Choroid plexus epithelial cell (primary cell): ENCODE data around the gene NCKAP5.
A peak's percentile ranks its signal among the peaks of the same experiment; 100 is the strongest.
"Not testable (repeated sequence)": the region's sequence is repeated elsewhere in the genome, so short reads cannot be mapped to it uniquely, and the experiment has no call there.

Experiments
- DNase-seq: peaks from one replicate; pipeline ENCODE4 v3.0.0-alpha.2; 2010; ENCODE audit warnings: low read depth
- H3K4me3 ChIP-seq: 2 replicates; pipeline ENCODE4 v1.5.1; 2011; ENCODE audit warnings: low read depth, mild to moderate bottlenecking, control low read depth, low read length, moderate library complexity
- CTCF ChIP-seq: conservative IDR thresholded peaks from 2 replicates; pipeline ENCODE4 v1.5.1; 2011; ENCODE audit warnings: low read depth, mild to moderate bottlenecking, control low read depth, inconsistent platforms, low read length, moderate library complexity

NCKAP5 gene

GRCh38 chr2:132720393-132720792, 847.9 kb downstream of the NCKAP5 start:
- TF ChIP-seq CTCF = no peak
- no peak for DNase-seq

GRCh38 chr2:132719480-132719879, 848.8 kb downstream of the NCKAP5 start:
- DNase-seq = no peak
- H3K4me3 ChIP-seq = no peak overlapping the region
- TF ChIP-seq CTCF = no peak

More at GRCh38 chr2:132720393-132720792, 847.9 kb downstream of the NCKAP5 start:
- H3K4me3 ChIP-seq = no peak overlapping the region

GRCh38 chr2:132716954-132717353, 851.3 kb downstream of the NCKAP5 start:
- no peak for TF ChIP-seq CTCF
- H3K4me3 ChIP-seq = no peak overlapping the region
- DNase-seq = no peak

GRCh38 chr2:132715386-132716351, 852.6 kb downstream of the NCKAP5 start:
- H3K4me3 ChIP-seq = no peak overlapping the region
- no peak for DNase-seq
- TF ChIP-seq CTCF = no peak

- H3K4me3 ChIP-seq = no peak overlapping the region
- DNase-seq = peak; percentile 8
- TF ChIP-seq CTCF = no peak
Observed at GRCh38 chr2:132703396-132703795, 864.9 kb downstream of the NCKAP5 start.

GRCh38 chr2:132701810-132702209, 866.5 kb downstream of the NCKAP5 start:
- no peak for DNase-seq

GRCh38 chr2:132699802-132700201, 868.5 kb downstream of the NCKAP5 start:
- H3K4me3 ChIP-seq = not testable (repeated sequence)

More at GRCh38 chr2:132701810-132702209, 866.5 kb downstream of the NCKAP5 start:
- TF ChIP-seq CTCF = no peak
- no peak overlapping the region for H3K4me3 ChIP-seq

GRCh38 chr2:132698347-132698746, 869.9 kb downstream of the NCKAP5 start:
- not testable (repeated sequence) for DNase-seq

More at GRCh38 chr2:132699802-132700201, 868.5 kb downstream of the NCKAP5 start:
- not testable (repeated sequence) for DNase-seq

More at GRCh38 chr2:132698347-132698746, 869.9 kb downstream of the NCKAP5 start:
- H3K4me3 ChIP-seq = not testable (repeated sequence)
